Esophagus squamous epithelium (tissue), 5 donors: Measurements from ENCODE around the gene PSAPL1. TPM values are rescaled to one million over a fixed set of nuclear protein-coding genes. Genes with fewer than 3 reads are reported as not detected.

Experiments used
- DNase-seq: peaks from one replicate; lab custom pipeline; 2025; lab: John Stamatoyannopoulos, UW
- H3K27ac ChIP-seq, 4 donors: fragments of 200-600 bp; sonication (generic); one replicate each; pipeline ENCODE4 v1.5.1; 2016 to 2019; ENCODE audit warnings: mild to moderate bottlenecking in 1 of 4
- H3K27me3 ChIP-seq, 4 donors: fragments of 200-600 bp; sonication (generic); 1 replicate in 3 of 4; 2 replicates in 1 of 4; pipeline versions ENCODE4 v1.5.1 to v1.6.0; 2017 to 2021; ENCODE audit warnings: antibody characterized with exemption in 1 of 4
- H3K36me3 ChIP-seq, 3 donors: fragments of 200-600 bp; sonication (generic); one replicate each; pipeline ENCODE4 v1.5.1; 2016 to 2019
- H3K4me1 ChIP-seq, 3 donors: fragments of 200-600 bp; sonication (generic); one replicate each; pipeline ENCODE4 v1.5.1; 2017 to 2019
- H3K4me3 ChIP-seq, 4 donors: fragments of 200-600 bp; sonication (generic); 1 replicate in 3 of 4; 2 replicates in 1 of 4; pipeline ENCODE4 v1.5.1; 2016 to 2019; ENCODE audit warnings: mild to moderate bottlenecking in 2 of 4, moderate library complexity in 1 of 4
- H3K9me3 ChIP-seq, 3 donors: fragments of 200-600 bp; sonication (generic); one replicate each; pipeline ENCODE4 v1.5.1; 2016 to 2019
- CTCF ChIP-seq, 6 experiments: fragments of 450-650 bp in 4 of 6; fragments of 200-600 bp in 2 of 6; sonication (generic) in 2 of 6; IDR thresholded peaks; one replicate each; pipeline ENCODE4 v1.5.1; 2016 to 2019; ENCODE audit warnings: antibody characterized with exemption in 6 of 6, mild to moderate bottlenecking in 4 of 6, moderate library complexity in 4 of 6
- POLR2A ChIP-seq, 4 donors: fragments of 450-650 bp; IDR thresholded peaks; one replicate each; pipeline ENCODE4 v1.6.1; 2017; ENCODE audit warnings: antibody characterized with exemption in 4 of 4, mild to moderate bottlenecking in 4 of 4, moderate library complexity in 3 of 4
- WGBS, 2 donors: methylation state at CpG; one replicate each; pipeline ENCODE4 v1.1.5; 2018; 5-methylcytosine and 5-hydroxymethylcytosine counted together
- intact Hi-C: fragments of 100-400 bp; cut with DNase I; formaldehyde crosslinking; loops from one replicate; pipeline ENCODE4 v1.15.0; 2022
- total RNA-seq, 4 donors: library from RNA; depleted of rRNA; stranded (reverse); fragments of >200 nt; gene quantifications; one replicate each; pipeline ENCODE4 v1.1.0, GENCODE V29; 2016
- donor health status: DM: yes; HTN: yes; CAD: no.

PSAPL1 gene
- total RNA-seq, 4 donors from 2014 or later: under 0.01 to 0.15 (median 0.09) TPM; not detected in 1

- H3K36me3 ChIP-seq: no peaks in the 10 kb centered on the region
- peaks cover 0 to 10% (median 0%) of the 10 kb centered on the region in 4 donors for H3K27me3 ChIP-seq
- no peaks in the 10 kb centered on the region for H3K9me3 ChIP-seq
- WGBS, 2 donors: 60 to 65% methylated on average over 12 of the region's 12 CpGs
- H3K4me1 ChIP-seq: no peaks in the 10 kb centered on the region
- intact Hi-C loops: no loop called here
- H3K4me3 ChIP-seq: no peak overlapping the region
- no peak for DNase-seq
- H3K27ac ChIP-seq: no peak overlapping the region
- TF ChIP-seq POLR2A (IDR thresholded peaks at IDR 0.05): no peak
- no peak for TF ChIP-seq CTCF (IDR thresholded peaks at IDR 0.05)
These were observed 19.8 kb downstream of the PSAPL1 start for GRCh38 chr4:7414736-7415510.

GRCh38 chr4:7414046-7414445 is 20.7 kb downstream of the PSAPL1 start:
- peaks cover 0 to 1% (median 0%) of the 10 kb centered on the region in 3 donors for H3K9me3 ChIP-seq
- 46 to 67% methylated on average over 2 to 7 of the region's 9 CpGs for WGBS, 2 donors
- intact Hi-C loops: no loop called here

DNA sequence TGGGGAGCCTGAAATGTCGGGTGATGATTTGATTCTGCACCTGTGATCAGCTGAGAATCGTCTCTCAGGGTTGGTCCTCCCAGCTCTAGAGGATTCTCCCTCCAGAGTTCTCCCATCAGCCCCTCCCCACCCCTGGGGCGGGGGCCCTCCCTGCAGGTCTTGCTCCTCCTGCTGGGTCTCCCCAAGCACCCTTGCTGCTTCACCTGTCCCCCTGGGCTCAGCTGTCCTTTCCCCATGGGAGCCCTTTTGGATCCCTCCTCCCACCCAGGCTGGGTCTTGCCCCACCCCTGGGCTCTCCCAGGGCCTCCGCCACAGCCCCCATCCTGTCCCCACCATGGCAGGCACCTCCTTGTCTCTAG is 22.2 kb downstream of the PSAPL1 start:
- no peak overlapping the region for H3K27ac ChIP-seq
- peaks cover 0 to 13% (median 7%) of the 10 kb centered on the region in 3 donors for H3K9me3 ChIP-seq
- intact Hi-C loops: no loop called here
- no peak for DNase-seq
- no peaks in the 10 kb centered on the region for H3K36me3 ChIP-seq
- H3K27me3 ChIP-seq: peaks cover 0 to 10% (median 0%) of the 10 kb centered on the region in 4 donors
- 50 to 73% methylated on average over 3 to 4 of the region's 4 CpGs for WGBS, 2 donors
- H3K4me1 ChIP-seq: no peaks in the 10 kb centered on the region
- no peak overlapping the region for H3K4me3 ChIP-seq
- TF ChIP-seq CTCF (IDR thresholded peaks at IDR 0.05) (no peak), POLR2A (IDR thresholded peaks at IDR 0.05) (no peak)

More at GRCh38 chr4:7414046-7414445, 20.7 kb downstream of the PSAPL1 start:
- no peak for TF ChIP-seq CTCF (IDR thresholded peaks at IDR 0.05)
- DNase-seq: no peak
- Histone ChIP-seq H3K27me3 (peaks cover 0 to 10% (median 0%) of the 10 kb centered on the region in 4 donors), H3K4me1 (no peaks in the 10 kb centered on the region), H3K4me3 (no peak overlapping the region), H3K27ac (no peak overlapping the region), H3K36me3 (no peaks in the 10 kb centered on the region)

DNA sequence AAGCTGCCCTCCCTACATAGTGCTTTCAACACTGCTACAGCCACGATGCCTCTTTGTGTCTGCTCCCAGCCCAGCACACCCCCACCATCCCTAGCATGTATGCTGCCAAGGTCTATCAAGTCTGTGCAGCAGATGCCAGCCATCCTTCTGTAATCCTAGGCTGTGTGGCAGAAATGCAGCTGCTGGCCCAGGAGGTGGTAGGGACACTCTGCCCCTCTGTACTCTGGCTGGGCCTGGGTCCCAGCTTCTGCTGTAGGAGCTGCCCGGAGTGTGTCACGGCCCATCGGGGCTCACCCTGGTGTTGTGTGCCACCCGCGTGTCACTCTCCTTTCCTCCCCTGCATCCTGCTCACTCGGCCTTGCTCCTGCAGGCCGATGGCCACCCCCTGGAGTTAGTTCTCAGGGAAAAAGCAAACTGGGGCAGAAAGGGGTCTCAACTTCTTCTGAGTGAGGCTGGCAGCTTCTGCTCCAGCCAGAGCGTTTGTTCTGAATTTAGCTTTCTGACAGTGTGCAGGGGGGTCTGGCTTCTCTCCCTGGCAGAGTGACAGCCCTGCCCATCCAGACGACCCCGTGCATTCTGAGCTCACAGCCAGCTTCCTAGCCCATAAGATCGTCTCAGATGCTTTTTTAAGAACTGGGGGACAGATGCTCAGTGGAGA is 22.7 kb downstream of the PSAPL1 start:
- Histone ChIP-seq H3K4me3 (no peak overlapping the region), H3K27me3 (peaks cover 0 to 10% (median 0%) of the 10 kb centered on the region in 4 donors), H3K36me3 (no peaks in the 10 kb centered on the region), H3K27ac (no peak overlapping the region), H3K9me3 (peaks cover 0 to 13% (median 7%) of the 10 kb centered on the region in 3 donors), H3K4me1 (no peaks in the 10 kb centered on the region)
- 55 to 87% methylated on average over 3 to 6 of the region's 12 CpGs for WGBS, 2 donors
- intact Hi-C loops: no loop called here
- no peak for TF ChIP-seq POLR2A (IDR thresholded peaks at IDR 0.05)
- no peak for TF ChIP-seq CTCF (IDR thresholded peaks at IDR 0.05)
- DNase-seq: no peak

GRCh38 chr4:7411491-7411890 is 23.2 kb downstream of the PSAPL1 start:
- H3K27me3 ChIP-seq: peaks cover 0 to 10% (median 0%) of the 10 kb centered on the region in 4 donors
- no peaks in the 10 kb centered on the region for H3K4me1 ChIP-seq
- no peak overlapping the region for H3K4me3 ChIP-seq
- TF ChIP-seq POLR2A (IDR thresholded peaks at IDR 0.05) (no peak), CTCF (IDR thresholded peaks at IDR 0.05) (no peak)
- H3K27ac ChIP-seq: peak overlapping the region in 1 of 4 donors; percentile 9
- no peaks in the 10 kb centered on the region for H3K36me3 ChIP-seq
- intact Hi-C loops: no loop called here
- 75 to 80% methylated on average over 1 of the region's 1 CpG for WGBS, 2 donors
- peaks cover 0 to 13% (median 7%) of the 10 kb centered on the region in 3 donors for H3K9me3 ChIP-seq
- no peak for DNase-seq
